CD14-positive monocyte (primary cell): ENCODE measurements around the gene IPP. TPM values are rescaled to one million over a fixed set of nuclear protein-coding genes. Genes with fewer than 3 reads are reported as not detected.

Source experiments
- DNase-seq, 3 donors: peaks; one replicate each; pipeline ENCODE4 v3.0.0-alpha.2; 2011 to 2022
- H2AFZ ChIP-seq: 2 replicates; pipeline ENCODE4 v1.6.0; 2012; ENCODE audit warnings: mild to moderate bottlenecking, low read depth, low read length, inconsistent platforms; ENCODE audit not compliant: insufficient read depth, poor library complexity, severe bottlenecking
- H3K27ac ChIP-seq, 2 donors: 1 replicate in 1 of 2; 2 replicates in 1 of 2; pipeline ENCODE4 v1.5.1; 2012 to 2013; ENCODE audit warnings: low read length in 2 of 2, control low read depth in 1 of 2, inconsistent platforms in 1 of 2, low read depth in 1 of 2, mild to moderate bottlenecking in 1 of 2
- H3K27me3 ChIP-seq, 2 donors: one replicate each; pipeline versions ENCODE4 v1.6.0 to v1.6.1; 2011 to 2013; ENCODE audit warnings: low read length in 2 of 2; ENCODE audit not compliant: control insufficient read depth in 2 of 2, insufficient read depth in 2 of 2
- H3K36me3 ChIP-seq, 2 donors: replicated peaks in 1 of 2; 1 replicate in 1 of 2; 2 replicates in 1 of 2; pipeline versions ENCODE4 v1.5.1 to v1.6.1; 2012 to 2013; ENCODE audit warnings: low read length in 2 of 2, control low read depth in 1 of 2, inconsistent platforms in 1 of 2, mild to moderate bottlenecking in 1 of 2; ENCODE audit not compliant: insufficient read depth in 2 of 2, control insufficient read depth in 1 of 2
- H3K4me1 ChIP-seq, 2 donors: 1 replicate in 1 of 2; 2 replicates in 1 of 2; pipeline versions ENCODE4 v1.5.1 to v1.6.1; 2012 to 2013; ENCODE audit warnings: low read length in 2 of 2, control low read depth in 1 of 2, inconsistent platforms in 1 of 2, mild to moderate bottlenecking in 1 of 2, moderate library complexity in 1 of 2; ENCODE audit not compliant: insufficient read depth in 2 of 2, control insufficient read depth in 1 of 2
- H3K4me2 ChIP-seq: replicated peaks from 2 replicates; pipeline ENCODE3; 2012; ENCODE audit warnings: low read length, moderate library complexity, mild to moderate bottlenecking; ENCODE audit not compliant: poor library complexity, severe bottlenecking; ENCODE audit errors: extremely low read depth
- H3K4me3 ChIP-seq, 3 experiments: fragments of 200-600 bp in 1 of 3; sonication (generic) in 1 of 3; replicated peaks in 1 of 3; 1 replicate in 2 of 3; 2 replicates in 1 of 3; pipeline ENCODE4 v1.5.1; 2011 to 2013; ENCODE audit warnings: low read length in 3 of 3, mild to moderate bottlenecking in 3 of 3, control low read depth in 2 of 3, low read depth in 2 of 3, inconsistent platforms in 1 of 3, moderate library complexity in 1 of 3
- H3K79me2 ChIP-seq: 2 replicates; pipeline ENCODE4 v1.6.0; 2012; ENCODE audit warnings: mild to moderate bottlenecking, control low read depth, inconsistent platforms, low read length, moderate library complexity; ENCODE audit not compliant: insufficient read depth
- H3K9ac ChIP-seq: 2 replicates; pipeline ENCODE4 v1.6.0; 2017; ENCODE audit warnings: low read length, mild to moderate bottlenecking; ENCODE audit not compliant: insufficient read depth, poor library complexity, severe bottlenecking
- H3K9me3 ChIP-seq, 2 donors: replicated peaks in 1 of 2; 1 replicate in 1 of 2; 2 replicates in 1 of 2; pipeline versions ENCODE4 v1.5.1 to v1.6.1; 2012 to 2013; ENCODE audit warnings: low read length in 2 of 2, control low read depth in 1 of 2; ENCODE audit not compliant: control insufficient read depth in 1 of 2, insufficient read depth in 1 of 2
- H4K20me1 ChIP-seq: 2 replicates; pipeline ENCODE4 v1.6.0; 2012; ENCODE audit warnings: mild to moderate bottlenecking, low read length, control low read depth, moderate library complexity; ENCODE audit not compliant: insufficient read depth
- H3K27ac Mint-ChIP-seq, 7 donors: one replicate each; pipeline ENCODE4 v1.8.0; 2020; ENCODE audit warnings: mild to moderate bottlenecking in 7 of 7, mixed read lengths in 7 of 7, moderate library complexity in 6 of 7, inconsistent platforms in 2 of 7
- H3K27me3 Mint-ChIP-seq, 3 donors: one replicate each; pipeline ENCODE4 v1.8.0; 2021 to 2022; ENCODE audit warnings: low read depth in 3 of 3, mild to moderate bottlenecking in 3 of 3, mixed read lengths in 3 of 3, moderate library complexity in 3 of 3, inconsistent platforms in 1 of 3
- H3K36me3 Mint-ChIP-seq, 2 donors: one replicate each; pipeline ENCODE4 v1.8.0; 2020; ENCODE audit warnings: mixed read lengths in 2 of 2, inconsistent platforms in 1 of 2, mild to moderate bottlenecking in 1 of 2
- H3K4me1 Mint-ChIP-seq: one replicate; pipeline ENCODE4 v1.8.0; 2020; ENCODE audit warnings: mild to moderate bottlenecking, mixed read lengths
- H3K4me3 Mint-ChIP-seq, 2 donors: one replicate each; pipeline ENCODE4 v1.8.0; 2020; ENCODE audit warnings: mild to moderate bottlenecking in 2 of 2, mixed read lengths in 2 of 2, moderate library complexity in 1 of 2
- H3K9me3 Mint-ChIP-seq, 7 donors: one replicate each; pipeline ENCODE4 v1.8.0; 2020 to 2022; ENCODE audit warnings: mixed read lengths in 7 of 7, mild to moderate bottlenecking in 6 of 7, moderate library complexity in 6 of 7, inconsistent platforms in 2 of 7
- CTCF ChIP-seq: fragments of 200-600 bp; IDR thresholded peaks from one replicate; pipeline ENCODE4 v1.8.0; 2022; ENCODE audit warnings: antibody characterized with exemption, mild to moderate bottlenecking
- WGBS: methylation state at CpG from one replicate; pipeline ENCODE4 v1.1.5; 2013; ENCODE audit warnings: missing lambda C conversion rate; ENCODE audit not compliant: insufficient coverage; 5-methylcytosine and 5-hydroxymethylcytosine counted together
- intact Hi-C, 2 donors: fragments of 100-400 bp; cut with micrococcal nuclease; formaldehyde crosslinking; loops; one replicate each; pipeline versions ENCODE4 v1.15.0 to v1.15.1; 2023
- polyA plus RNA-seq, 3 donors: library from polyadenylated mRNA; depleted of rRNA in 1 of 3; unstranded in 2 of 3; stranded (reverse) in 1 of 3; fragments of 300-500 nt in 2 of 3; fragments of >200 nt in 1 of 3; fragmentation: Illumina TruSeq in 2 of 3; gene quantifications; 1 replicate in 2 of 3; 2 replicates in 1 of 3; pipeline ENCODE4 v1.2.3, GENCODE V29; 2012 to 2021

The IPP gene
- polyA plus RNA-seq, 3 donors: 0.35 to 1.4 (median 1.4) TPM

DNA sequence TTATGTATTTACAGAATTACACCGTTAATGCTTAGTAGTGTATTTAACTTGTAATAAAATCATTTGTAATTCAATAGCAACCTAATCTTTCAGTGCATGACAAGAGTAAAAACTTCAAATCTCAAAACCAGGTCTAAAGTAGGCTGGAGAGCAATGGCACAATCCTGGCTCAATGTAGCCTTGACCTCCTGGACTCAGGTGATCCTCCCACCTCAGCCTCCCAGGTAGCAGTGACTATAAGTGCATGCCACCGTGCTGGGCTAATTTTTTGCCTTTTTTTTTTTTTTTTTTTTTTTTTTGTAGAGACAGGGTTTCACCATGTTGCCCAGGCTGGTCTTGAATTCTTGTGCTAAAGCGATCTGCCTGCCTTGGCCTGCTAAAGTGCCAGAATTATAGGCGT, 11.3 kb downstream of the IPP start:
- Histone ChIP-seq H3K79me2 (no peaks in the 10 kb centered on the region), H3K27ac (no peak overlapping the region), H3K4me2 (no peak overlapping the region), H3K36me3 (no peaks in the 10 kb centered on the region), H3K9ac (no peak overlapping the region), H3K9me3 (no peaks in the 10 kb centered on the region), H4K20me1 (no peaks in the 10 kb centered on the region), H3K27me3 (no peaks in the 10 kb centered on the region), H3K4me1 (no peaks in the 10 kb centered on the region), H2AFZ (no peak overlapping the region), H3K4me3 (no peak overlapping the region)
- Mint-ChIP-seq H3K4me1 (no peaks in the 10 kb centered on the region), H3K4me3 (no peak overlapping the region), H3K36me3 (peaks cover 1 to 3% of the 10 kb centered on the region in 2 donors), H3K27ac (no peak overlapping the region), H3K9me3 (no peaks in the 10 kb centered on the region), H3K27me3 (no peaks in the 10 kb centered on the region)
- no peak for DNase-seq
- intact Hi-C loops: no loop called here
- no peak for TF ChIP-seq CTCF
- WGBS: no CpG with 5 or more reads among the region's 4 CpGs

DNA sequence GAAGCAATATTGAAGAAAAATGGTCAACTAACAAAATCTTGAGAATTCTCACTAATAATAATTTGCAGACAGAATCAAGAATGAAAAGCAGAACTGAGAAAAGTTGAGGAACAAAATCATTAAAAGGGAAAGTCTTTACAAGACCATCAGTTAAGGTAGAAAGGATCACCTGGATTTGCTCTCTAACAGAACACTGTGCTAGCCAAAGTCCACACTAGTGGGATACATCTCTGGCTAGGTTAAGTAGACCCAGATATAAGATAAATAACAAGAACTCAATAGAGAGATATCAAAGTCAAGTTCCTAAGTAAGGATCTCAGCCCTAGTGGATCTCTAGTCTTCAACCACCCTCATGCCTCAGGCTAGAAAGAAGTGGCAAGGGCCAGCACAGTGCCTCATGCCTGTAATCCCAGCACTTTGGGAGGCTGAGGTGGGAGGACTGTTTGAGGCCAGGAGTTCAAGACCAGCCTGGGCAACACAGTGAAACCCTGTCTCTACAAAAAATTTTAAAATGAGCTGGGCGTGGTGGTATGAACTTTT, 19.6 kb downstream of the IPP start:
- Mint-ChIP-seq H3K27ac (no peak overlapping the region), H3K4me1 (peaks cover 11% of the 10 kb centered on the region), H3K36me3 (peaks cover 0 to 1% of the 10 kb centered on the region in 2 donors), H3K4me3 (no peak overlapping the region), H3K9me3 (no peaks in the 10 kb centered on the region), H3K27me3 (no peaks in the 10 kb centered on the region)
- Histone ChIP-seq H2AFZ (no peak overlapping the region), H3K36me3 (no peaks in the 10 kb centered on the region), H3K27ac (no peak overlapping the region), H3K4me2 (no peak overlapping the region), H3K79me2 (no peaks in the 10 kb centered on the region), H3K9me3 (no peaks in the 10 kb centered on the region), H3K4me3 (no peak overlapping the region), H3K27me3 (no peaks in the 10 kb centered on the region), H4K20me1 (no peaks in the 10 kb centered on the region), H3K9ac (no peak overlapping the region), H3K4me1 (peaks cover 4% of the 10 kb centered on the region in 2 donors)
- DNase-seq: no peak
- no peak for TF ChIP-seq CTCF
- intact Hi-C loops: no loop called here
- 86% methylated on average over 1 of the region's 1 CpG for WGBS
